GM19467 (cell line): Measurements from ENCODE around the gene OGFR.

Experiments used
- ATAC-seq: cut with Tn5 transposase; IDR thresholded peaks from one replicate; pipeline ENCODE4 v1.9.1; 2021; ENCODE audit warnings: mild to moderate bottlenecking, moderate library complexity; ENCODE audit not compliant: unreplicated experiment

The OGFR gene

DNA sequence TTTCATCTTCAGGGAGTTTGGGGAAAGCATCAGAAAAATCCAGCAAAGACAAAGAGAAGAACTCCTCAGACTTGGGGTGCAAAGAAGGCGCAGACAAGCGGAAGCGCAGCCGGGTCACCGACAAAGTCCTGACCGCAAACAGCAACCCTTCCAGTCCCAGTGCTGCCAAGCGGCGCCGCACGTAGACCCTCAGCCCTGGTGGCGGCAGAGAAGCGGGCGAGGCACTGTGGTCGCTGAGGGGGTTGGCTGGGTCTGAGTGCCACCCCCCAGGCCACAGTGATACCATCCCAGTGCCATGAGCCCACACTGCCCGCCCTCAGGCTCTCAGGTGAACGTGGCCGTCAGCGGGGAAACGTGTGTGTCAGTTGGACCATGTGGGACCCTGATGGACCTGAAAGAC lies 5.2 kb upstream of the OGFR start:
- no peak for ATAC-seq

DNA sequence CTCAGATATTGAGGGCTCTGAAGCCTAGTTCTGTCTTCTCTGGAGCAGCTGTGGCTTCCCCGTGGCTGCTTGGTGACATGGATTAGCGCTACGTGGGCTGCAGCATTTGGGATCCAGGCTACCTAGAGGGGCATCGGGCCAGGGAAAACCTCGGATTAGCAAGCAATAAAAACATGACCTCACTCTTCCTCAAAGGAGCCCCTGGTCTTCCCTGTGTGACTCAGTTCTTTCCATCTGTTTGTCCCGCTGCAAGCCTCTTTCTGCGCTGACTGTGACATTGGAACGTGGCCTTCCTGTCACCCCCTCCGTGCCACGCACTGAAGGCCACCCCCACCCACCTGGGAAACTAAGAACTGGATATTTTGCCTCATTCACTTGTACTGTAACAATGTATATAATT lies 4.8 kb upstream of the OGFR start:
- no peak for ATAC-seq

DNA sequence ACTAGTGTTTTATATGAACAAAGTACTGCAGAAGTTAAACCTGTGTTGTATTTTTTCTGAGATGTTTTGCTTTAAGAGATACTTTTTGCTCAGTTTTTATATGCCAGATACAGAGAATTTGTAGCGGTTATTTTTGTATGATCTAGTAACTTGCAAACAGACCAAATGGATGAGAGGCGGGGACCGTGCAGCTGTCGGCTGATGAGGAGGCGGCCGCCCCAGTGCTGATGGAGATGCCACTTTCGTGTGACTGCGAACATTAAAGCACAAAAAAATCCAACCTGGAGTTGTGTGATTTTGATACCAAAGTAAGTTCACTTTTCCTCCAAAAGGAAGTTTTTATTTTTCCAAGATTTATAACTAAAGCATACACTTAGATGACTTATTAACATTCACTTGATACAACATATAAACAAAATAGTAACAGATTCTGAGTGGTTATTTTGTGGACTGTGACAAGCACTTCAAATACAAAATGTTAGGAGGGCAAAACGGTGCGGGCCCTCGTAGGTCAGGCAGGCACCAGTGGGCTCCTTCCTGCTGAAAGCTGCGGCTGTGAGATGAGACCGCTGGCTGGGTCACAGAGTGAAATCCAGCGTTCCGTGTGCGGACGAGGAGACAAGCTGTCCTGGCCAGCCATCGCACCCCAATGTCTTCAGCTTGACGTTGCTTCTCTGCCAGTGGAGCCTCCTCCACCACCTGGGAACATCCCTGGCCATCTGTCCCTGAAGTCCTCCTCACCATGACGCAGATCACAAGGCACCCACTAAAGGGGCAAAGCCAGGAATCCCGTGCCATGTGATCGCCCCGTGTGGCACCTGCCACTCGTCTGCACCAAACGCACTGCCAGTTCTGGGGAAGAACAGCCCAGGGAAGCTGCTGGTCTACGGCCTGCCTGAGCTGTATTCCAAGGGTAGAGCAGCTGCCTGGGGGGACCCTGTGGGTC lies 4.0 kb upstream of the OGFR start:
- ATAC-seq, result no peak

DNA sequence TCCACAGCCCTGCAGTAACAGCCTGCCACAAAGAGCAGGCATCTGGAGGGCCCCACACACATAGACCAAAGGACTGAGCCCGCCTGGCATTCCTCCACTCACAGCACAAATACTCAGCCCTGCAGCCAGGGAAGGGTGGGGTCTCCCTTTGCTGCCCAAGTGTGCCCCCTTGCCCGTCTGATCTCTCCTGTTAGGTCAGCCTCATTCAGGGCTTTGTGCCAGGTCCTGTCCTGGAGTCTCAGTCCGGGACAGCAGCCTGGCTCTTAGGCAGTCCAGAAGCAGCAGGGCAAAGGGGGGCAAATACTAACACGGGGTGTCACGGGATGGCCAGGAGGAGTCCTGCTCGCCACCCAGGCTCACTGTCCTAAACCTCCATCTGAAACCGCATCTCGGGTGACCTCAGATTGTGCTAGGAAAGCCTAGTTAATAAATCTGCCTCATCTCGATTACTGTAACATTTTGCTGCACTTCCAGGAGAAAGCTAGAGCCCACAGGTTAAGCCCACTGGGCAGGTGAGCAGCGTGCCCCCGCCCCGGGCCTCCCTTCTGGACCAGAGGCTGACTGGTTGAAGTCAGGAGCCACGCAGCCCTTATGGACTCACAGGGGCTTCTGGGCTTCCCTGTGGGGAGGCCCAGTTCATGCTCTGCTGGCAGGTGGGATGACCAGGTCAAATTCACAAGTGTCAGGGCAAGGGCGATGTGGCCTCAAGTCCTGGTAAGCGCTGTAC lies 3.2 kb upstream of the OGFR start:
- no peak for ATAC-seq

DNA sequence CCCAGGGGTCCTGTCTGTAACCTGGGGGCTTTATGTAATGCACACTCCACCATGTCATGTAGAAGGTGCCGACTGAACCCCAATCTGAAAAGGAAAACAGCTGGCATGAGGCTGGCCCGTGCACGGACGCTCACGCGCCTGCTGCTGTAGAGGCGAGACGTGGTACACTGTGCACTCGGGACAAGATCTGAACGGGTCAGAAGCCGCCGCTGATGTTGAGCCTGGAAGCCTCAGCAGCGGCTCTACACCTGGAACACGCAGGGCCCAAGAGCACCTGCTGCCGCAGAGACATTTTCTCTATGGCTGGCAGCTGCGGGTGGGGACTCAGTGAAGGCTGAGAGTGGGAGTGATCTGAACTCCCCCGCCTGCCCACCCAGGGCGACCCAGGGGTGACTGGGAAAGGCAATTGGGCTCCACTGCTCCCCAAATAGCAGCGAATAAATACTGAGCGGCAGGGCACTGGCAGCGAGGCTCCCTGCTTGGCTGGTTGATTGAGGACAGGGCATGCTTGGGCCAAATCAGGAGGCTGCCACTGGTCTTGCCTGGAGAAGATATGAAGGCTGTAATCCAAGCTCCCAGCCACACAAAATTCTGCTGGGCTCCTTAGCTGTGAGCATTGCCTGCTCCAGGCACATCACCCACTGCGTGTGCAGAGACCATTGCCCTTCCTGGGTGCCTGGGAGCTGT lies 2.5 kb upstream of the OGFR start:
- no peak for ATAC-seq

DNA sequence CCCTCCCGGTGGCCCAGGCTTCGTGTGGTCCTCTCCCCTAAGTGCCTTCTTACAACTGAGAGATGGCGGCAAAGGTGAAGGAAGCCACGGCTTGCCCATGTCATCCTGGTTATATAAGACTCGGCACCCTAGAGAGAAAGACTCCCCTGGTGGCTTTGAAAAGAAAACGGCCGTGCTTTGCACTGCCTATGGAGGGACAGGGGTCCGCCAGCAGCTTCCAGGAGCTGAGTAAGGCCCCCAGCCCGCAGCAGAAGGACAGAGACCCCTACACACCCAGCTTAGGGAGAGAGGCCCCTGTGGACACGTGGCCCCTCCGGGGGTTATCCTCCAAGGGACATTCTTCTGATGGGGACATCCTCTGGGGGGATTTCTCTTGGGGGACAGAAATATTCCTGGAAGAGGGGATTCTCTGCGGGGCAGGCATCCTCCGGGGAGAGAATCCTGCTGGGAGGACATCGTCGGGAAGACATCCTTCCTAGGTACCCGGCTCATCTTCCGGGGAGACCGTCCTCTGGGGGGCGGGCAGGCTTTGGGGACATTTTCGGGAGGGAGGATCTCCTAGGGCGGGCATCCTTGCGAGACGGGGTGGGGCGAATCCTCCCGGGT lies 511 bp upstream of the OGFR start:
- no peak for ATAC-seq

DNA sequence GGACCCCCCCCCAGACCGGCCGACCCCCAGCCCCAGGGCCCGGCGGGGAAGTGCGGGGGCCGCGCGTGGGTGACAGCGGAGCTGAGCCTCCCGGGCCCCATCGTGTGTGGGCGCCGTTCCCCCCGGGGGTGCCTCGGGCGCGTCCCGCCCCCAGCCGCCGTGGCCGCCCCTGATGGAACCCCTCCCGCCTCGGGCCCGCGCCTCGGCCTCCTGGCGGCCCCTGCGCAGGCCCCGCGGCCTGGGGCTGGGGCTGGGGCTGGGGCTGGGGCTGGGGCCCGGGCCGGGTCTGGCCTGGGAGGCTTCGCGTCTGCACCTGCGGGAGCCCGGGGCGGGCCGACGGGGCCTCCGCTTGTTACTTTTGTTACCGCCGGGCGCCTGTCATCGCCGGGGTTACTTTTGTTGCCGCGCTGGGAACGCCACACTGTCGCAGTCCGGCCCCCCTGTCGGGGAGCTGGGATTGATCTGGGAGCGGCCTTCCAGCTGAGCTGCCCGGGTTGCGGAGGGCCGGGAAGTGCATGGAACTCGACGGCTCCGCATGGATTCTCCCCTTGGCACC lies 598 bp downstream of the OGFR start:
- peak; percentile 4 for ATAC-seq

DNA sequence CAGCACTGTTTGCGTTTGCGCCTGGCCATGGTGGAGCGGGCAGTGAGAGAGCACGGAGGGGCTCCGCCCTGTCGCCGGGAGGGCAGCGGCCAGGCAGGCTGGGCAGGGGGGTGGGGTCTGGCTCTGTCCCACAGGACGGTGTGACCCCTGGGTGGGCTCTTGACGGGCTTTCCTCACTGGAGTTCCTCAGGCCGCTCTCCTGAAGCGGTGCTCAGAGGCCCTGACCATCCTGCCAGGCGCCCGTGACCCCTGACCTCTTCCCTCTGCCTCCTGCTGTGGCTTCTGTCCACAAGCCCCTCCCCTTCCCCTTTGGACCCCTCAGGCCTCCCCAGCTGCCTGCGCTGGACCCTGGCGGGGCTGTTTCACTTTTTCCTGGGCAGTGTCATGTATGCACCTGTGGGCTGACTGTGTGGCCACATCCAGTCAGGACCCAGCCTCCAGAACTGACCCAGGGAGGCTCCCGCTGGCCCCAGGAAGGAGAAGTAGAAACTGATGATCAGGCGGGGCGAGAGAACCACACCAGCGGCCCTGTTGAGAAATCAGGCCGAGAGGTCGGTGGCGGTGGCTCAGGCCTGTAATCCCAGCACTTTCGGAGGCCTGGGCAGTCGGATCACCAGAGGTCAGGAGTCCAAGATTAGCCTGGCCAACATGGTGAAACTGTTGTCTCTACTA lies 1.2 kb downstream of the OGFR start:
- no peak for ATAC-seq

DNA sequence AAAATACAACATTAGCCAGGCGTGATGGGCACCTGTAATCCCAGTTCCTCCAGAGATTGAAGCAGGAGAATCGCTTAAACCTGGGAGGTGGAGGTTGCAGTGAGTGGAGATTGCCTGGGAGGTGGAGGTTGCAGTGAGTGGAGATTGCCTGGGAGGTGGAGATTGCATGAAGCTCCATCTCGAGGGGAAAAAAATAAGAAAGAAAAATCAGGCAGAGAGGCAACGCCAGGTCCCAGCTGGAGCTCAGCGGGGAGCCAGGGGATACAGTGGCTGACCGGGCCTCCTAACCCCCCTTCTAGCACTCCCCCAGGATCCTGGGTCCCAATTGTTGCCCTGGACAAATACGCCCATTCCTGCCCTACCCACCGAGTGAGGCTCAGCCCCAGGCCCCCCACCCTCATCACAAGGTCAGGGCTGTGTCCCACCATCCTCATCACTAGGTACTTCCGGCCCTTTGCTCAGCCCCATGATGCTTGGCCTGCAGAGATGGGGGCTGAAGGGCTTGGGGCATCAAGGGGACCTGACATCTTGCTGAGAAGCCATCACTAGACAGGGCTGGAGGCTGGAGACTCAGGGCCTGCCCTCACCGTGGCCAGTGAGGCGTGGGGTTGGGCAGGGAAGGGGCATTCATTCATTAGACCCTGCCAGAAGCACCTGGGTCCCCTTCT lies 1.9 kb downstream of the OGFR start:
- ATAC-seq, result no peak

DNA sequence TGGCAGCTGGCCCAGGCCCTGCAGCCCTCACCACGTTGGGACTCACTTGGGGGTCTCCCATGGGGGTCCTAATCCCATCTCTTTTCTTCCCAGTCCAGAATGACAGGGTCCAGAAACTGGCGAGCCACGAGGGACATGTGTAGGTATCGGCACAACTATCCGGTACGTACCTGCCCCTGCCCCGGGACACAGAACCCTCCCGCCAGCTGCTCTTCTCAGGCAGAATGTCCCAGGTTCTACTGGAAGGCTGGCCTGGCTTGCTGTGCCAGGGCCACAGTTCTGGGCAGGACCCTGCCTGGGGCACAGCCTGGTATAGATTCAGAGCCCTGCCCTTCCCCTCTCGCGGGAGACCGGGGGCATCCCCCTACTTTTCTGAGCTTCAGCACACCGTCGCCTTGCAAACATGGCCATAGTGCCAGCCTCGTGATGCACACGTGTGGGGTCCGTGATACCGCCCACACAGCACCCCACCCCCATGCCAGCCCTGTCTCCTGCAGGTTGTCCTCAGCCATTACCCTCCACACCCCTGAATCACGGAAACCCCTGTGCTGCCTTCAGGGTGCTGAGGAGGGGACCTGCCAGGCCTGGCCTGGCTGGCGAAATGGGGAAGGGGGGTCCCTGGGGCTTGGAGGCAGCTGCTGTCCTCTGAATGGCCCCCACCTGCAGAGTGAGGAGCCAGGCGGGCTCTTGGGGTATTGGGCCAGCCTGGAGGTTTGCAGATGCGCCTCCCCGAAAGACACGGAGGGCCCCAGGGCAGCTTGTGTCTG lies 3.0 kb downstream of the OGFR start:
- ATAC-seq, result no peak

DNA sequence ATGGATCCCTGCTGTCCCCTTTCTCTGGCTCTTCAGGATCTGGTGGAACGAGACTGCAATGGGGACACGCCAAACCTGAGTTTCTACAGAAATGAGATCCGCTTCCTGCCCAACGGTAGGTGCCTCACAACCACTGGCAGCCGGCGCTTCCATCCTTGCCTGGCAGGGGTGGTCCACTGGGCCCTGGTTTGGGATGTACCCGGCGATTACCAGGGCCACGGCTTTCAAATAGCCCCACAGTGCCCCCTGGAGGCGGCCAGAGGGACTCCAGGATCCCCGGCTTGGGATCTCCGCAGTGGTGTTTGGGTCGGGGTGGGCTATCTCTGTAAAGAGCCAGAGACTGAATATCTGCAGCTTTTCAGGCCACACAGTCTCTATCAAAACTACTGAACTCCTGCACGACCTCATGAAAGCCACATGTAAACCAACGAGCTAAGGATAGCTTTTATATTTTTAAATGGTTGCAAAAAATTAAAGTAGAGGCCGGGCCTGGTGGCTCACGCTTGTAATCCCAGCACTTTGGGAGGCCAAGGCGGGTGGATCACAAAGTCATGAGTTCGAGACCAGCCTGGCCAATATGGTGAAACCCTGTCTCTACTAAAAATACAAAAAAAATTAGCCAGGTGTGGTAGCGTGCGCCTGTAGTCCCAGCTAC lies 3.7 kb downstream of the OGFR start:
- no peak for ATAC-seq

DNA sequence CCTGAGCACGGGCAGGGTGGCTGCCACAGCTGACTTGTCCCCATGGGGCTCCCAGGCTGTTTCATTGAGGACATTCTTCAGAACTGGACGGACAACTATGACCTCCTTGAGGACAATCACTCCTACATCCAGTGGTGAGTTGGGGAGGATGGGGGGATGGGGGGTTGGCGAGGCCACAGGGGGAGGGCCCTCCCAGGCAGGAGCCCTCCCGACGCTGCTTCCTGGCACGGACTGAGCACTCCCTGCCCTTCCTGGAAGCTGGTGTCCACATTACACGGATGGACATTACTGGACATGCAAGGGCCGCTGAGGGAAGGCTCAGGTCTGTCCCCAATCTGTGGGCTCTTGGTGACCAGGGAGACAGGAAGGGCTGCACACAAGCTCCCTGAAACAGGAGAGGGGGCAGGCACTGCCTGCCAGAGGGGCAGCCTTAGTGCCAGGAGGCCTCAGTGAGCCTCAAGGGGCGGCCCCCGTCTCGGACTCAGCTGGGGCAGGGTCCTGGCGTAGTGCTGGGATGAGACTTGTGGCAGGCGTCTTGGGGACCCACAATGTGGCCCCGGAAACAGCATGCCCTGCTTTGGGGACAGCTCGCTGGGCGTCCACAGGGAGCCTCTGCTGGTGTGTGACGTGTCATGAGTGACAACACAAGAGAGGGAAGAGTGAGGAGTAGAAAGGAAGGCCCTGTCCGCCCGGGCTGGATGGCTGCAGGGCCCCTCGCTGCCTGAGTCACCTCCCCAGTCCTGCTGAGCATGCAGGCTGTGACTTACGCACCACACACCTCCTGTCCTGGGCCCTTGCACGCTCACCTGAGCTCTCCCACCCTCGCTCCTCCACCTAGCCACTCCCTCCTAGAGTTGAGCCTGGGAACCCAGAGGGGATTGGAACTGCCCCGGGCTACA lies 5.1 kb downstream of the OGFR start:
- no peak for ATAC-seq

DNA sequence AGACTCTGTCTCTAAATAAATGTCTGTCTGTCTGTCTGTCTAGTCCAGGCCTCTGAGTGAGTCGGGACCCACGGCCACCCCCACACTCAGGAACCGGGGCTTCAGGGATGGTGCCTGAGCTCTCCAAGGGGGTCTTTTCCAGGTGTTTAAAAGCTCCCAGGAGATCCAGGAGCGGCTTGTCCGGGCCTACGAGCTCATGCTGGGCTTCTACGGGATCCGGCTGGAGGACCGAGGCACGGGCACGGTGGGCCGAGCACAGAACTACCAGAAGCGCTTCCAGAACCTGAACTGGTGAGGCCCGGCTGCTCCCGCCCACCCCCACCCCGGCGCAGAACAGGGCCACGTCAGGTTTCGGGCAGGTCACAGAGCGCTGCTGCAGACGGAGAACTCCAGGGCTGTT lies 6.7 kb downstream of the OGFR start:
- ATAC-seq, result no peak

DNA sequence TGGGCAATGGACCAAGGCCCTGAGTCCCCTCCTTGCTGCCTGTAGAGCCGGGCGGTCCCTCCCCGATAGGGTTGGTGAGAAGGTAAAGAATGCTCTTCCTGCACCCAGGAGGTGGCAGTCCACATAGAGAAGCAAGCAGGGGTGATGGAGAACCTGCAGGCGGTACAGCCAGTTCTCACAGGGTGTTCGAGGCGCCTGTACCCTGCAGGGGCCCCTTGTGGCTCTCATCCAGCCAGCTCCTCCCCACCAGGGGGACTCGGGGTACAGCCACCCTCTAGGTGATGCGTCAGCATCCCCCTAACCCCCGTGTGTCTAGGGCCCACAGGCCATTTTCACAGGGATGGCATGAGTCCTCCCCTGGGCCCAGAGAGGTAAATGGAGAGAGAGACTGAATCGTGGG lies 7.1 kb downstream of the OGFR start:
- no peak for ATAC-seq

DNA sequence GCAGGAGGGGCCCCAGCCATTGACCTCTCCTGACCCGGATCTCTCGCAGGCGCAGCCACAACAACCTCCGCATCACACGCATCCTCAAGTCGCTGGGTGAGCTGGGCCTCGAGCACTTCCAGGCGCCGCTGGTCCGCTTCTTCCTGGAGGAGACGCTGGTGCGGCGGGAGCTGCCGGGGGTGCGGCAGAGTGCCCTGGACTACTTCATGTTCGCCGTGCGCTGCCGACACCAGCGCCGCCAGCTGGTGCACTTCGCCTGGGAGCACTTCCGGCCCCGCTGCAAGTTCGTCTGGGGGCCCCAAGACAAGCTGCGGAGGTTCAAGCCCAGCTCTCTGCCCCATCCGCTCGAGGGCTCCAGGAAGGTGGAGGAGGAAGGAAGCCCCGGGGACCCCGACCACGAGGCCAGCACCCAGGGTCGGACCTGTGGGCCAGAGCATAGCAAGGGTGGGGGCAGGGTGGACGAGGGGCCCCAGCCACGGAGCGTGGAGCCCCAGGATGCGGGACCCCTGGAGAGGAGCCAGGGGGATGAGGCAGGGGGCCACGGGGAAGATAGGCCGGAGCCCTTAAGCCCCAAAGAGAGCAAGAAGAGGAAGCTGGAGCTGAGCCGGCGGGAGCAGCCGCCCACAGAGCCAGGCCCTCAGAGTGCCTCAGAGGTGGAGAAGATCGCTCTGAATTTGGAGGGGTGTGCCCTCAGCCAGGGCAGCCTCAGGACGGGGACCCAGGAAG lies 7.7 kb downstream of the OGFR start:
- ATAC-seq, result no peak

DNA sequence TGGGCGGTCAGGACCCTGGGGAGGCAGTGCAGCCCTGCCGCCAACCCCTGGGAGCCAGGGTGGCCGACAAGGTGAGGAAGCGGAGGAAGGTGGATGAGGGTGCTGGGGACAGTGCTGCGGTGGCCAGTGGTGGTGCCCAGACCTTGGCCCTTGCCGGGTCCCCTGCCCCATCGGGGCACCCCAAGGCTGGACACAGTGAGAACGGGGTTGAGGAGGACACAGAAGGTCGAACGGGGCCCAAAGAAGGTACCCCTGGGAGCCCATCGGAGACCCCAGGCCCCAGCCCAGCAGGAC lies 8.2 kb downstream of the OGFR start:
- ATAC-seq, result no peak

DNA sequence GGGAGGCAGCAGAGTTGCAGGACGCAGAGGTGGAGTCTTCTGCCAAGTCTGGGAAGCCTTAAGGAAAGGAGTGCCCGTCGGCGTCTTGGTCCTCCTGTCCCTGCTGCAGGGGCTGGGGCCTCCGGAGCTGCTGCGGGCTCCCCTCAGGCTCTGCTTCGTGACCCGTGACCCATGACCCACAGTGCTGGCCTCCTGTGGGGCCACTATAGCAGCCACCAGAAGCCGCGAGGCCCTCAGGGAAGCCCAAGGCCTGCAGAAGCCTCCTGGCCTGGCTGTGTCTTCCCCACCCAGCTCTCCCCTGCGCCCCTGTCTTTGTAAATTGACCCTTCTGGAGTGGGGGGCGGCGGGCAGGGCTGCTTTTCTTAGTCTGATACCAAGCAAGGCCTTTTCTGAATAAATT lies 9.0 kb downstream of the OGFR start:
- no peak for ATAC-seq
